A172 (cell line): ENCODE data around the gene ANKRD52. TPM values are rescaled to one million over a fixed set of nuclear protein-coding genes. Genes with fewer than 3 reads are reported as not detected.

Experiments
- DNase-seq: peaks from one replicate; pipeline ENCODE4 v3.0.0-alpha.2; 2015; ENCODE audit warnings: low spot score
- total RNA-seq: library from RNA; depleted of rRNA; stranded (reverse); fragments of >200 nt; shearing (Covaris generic); gene quantifications from 2 replicates; pipeline ENCODE4 v1.2.3, GENCODE V29; 2014

The ANKRD52 gene
- total RNA-seq, 1 experiment from 2014 or later: 33.4 TPM

DNA sequence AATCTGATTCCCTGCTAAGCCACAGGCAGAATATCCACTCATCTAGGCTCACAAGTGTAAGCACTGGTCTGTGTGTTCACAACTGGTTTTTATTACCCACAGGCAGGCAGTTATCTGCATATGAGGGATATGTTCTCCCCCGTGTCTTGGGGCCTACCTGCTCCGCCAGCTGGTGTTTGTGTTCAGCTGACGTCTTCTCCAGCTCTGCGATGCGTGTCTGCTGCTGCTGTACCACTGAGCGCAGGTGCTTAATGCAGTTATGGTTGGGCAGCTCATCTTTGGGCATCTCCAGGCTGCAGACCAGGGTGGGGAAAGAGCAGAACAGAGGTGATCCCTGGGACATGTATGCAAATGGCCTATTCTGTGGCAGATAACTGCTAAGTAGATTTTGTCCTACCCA, 50.2 kb downstream of the ANKRD52 start:
- DNase-seq: no peak

DNA sequence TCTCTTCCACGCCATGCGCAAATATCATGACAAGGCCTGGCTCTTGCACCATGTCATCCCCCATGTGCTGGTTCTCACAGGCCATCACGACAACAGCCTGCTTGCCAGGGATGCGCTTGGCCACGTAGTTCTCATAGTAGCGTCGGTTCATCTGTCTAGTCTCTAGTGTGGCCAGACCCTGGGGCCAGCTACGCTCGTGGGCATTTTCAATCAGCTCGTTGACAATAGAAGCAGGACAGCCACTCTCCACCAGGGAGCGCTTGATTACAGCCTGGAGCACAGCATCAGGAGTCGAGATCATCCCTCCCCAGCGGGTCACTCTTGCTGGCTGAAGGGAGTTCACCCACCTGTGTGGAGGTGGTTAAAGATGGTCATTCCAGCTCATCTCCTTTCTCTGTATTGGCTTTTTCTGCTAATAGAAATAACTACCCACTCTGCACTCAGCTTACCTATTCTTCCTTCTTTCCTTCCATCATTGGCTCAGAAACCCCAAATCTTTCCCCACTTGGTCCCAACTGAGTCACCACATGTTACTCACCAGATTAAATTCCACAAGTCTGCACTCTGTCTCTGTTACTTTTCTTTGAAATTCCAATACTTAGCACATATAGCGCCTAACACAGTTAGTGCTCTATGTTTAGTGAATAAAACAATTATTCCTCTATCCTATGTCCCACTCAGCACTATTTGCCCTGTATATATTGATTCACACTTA, 51.6 kb downstream of the ANKRD52 start:
- peak; percentile 50 for DNase-seq

DNA sequence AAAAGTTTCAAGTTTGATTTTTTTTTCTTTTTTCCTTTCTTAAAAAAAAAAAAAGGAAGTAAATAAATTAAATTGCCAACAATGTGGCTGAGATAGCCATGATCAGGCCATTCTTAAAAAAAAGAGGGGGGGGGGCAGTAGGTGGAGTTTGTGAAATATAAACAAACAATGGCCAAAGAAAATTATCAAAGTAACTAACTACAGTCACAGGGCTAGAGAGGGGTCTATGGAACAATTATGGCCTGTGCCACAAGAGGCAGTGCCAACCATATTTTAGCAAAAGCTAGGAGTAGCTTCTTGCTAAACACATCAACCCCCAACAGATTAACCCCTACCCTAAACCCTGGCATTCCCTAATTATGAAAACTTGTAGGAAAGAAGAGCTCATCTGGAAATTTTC, 52.7 kb downstream of the ANKRD52 start:
- DNase-seq: no peak

DNA sequence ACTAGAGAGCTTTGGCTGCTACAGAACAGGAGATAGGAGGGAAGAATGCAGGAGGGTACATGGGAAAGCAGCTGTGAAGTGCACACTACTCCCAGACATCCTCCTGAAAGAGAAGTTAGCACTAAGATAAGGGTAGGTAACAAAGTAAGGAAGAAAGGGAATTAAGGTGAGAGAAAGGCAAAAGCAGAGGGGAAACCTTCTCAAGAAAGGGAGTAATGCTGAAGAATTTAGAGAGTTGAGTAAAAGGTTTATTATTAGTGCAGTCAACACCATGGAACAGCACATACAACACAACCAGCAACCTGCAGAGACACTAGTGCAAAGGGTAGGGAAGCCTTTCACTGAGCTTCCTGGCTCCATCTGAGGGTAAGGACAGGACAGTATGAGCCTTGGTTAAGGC, 53.9 kb downstream of the ANKRD52 start:
- no peak for DNase-seq

DNA sequence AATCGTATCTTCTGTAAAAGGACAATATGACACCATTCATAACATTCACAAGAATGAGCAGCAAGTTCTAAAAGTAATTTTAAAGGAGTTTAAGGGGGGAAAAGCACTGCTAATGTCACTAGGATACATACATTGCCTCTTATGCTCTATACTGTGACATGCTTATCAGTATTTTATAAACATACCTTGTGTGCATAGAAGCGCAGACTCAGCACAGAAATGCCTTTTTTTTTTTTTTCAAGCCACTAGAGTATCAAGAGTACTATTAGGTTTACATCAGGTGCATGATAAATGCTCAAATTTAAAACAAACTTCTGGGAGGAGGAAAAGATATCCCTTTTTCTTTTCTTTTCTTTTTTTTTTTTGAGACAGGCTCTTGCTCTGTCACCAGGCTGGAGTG, 55.3 kb downstream of the ANKRD52 start:
- no peak for DNase-seq

DNA sequence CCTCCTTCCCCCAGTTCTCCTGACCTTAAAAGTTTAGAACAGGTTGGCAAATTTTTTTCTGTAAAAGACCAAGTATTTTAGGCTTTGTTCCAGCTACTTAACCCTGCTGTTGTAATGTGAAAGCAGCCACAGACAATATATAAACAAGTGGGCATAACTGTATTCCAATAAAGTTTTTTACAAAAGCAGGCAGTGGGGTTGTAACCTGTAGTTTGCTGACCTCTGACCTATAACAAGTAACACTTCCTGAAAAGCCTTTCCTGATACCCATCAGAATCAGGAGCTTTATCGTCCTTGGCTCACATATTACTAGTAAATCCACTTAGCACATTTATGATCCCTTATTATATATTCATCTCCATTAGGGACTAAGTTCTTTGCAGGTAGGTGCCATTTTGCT, 55.8 kb downstream of the ANKRD52 start:
- no peak for DNase-seq

DNA sequence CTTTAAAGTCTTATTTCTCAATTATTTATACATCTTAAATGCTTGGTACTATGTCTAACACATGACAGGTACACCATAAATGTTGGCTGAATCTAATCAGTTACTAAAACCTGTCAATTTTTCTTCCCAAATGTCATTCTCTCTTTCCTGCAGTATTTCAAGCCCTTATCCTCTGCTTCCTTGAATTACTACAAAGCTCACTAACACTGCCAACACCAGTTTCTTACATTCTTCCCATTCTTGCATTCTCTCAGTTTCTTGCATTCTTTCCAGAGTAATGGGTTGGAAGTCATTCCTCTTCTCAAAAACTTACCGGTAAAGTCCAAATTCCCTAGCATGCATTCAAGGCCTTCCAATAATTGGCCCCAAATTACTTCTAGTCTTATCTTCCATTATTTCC, 59.3 kb downstream of the ANKRD52 start:
- DNase-seq: no peak

DNA sequence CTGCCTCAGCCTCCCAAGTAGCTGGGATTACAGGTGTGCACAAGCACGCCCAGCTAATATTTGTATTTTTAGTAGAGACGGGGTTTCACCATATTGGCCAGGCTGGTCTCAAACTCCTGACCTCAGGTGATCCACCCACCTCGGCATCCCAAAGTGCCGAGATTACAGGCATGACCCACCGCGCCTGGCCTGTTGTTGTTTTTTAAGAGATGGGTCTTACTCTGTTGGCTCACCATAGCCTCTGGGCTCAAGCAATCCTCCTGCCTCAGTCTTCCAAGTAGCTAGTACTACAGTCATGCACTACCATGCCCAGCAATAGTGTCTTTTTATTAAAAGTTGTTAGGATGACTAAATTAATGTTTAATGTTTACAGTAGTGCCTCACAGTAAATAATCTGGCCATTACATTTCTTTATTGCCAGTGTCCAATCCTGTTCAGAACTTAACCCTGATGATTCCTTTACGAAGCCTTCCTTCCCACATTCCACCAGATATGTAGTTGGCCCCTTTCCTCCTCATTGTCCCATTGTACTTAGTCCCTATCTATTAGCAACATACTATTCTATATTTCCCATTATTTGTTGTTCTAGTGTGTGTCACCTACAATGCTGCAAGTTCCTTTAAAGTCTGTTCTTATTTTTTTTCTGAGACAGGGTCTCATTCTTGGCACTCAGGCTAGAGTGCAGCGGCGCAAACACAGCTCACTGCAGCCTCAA, 60.1 kb downstream of the ANKRD52 start:
- DNase-seq: no peak

DNA sequence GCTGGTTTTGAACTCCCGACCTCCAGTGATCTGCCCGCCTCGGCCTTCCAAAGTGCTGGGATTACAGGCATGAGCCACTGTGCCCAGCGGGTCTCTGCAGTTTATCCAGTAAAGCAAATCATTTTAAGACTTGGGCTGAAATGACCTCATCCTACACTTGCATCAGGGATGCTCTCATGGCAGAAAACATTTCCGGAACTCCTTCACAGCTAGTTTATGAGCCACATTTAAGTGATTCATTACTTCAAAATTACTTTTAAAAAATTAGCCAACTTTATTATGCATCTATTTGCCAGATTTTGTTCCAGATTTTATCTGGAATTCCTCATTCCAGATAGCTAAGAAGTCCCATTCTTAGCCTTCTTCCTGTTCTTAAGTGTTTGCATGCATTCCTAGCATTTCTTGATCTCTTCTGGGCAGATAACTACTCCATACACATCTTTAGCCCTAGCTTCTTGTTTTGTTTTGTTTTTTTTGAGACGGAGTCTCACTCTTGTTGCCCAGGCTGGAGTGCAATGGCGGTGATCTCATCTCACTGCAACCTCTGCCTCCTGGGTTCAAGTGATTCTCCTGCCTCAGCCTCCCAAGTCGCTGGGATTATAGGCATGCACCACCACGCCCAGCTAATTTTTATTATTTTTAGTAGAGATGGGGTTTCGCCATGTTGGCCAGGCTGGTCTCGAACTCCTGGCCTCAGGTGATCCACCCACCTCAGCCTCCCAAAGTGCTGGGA, 61.2 kb downstream of the ANKRD52 start:
- peak; percentile 93 for DNase-seq

DNA sequence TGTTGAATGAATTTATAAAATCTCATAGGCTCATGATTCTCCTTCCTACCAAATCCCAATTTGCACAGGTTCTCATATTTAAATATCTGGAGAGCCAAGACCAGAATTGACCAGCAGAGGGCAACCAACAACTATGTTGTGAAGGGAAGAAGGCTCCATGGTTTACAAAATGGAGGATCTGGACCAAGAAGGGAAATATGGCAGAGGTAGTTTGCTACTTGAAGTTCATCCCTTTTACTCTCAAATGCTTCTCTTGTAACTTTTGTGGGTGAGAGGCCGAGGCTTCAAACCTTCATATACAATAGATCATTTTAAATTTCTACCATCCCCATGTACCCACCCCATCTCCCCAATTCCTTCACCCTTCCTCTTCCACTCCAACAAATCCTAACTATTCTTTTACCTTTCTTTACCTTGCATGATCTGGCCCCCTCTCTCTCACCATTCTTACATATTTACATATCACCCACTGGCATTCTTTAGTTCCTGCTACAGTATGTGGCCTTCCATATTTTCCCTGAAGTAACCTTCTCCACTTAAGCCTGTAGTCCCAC, 65.1 kb downstream of the ANKRD52 start:
- peak; percentile 79 for DNase-seq

DNA sequence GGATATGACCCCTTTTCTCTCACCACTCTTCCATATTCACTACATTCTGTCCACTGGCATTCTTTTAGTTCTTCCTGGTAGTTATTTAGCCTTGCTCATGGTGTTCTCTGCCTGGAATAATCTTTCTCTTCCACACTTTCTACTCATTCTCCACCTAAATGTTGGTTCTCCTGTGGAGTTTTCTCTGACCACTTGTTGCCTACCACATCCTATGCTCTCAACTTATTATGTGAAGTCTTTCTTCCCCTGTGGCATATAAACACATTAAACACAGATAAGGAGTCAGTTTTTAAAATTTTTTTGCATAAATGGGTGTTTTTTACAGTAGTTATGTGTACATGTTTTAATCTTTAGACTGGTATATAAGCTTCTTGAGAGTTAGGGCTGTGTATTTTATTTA, 65.6 kb downstream of the ANKRD52 start:
- no peak for DNase-seq

DNA sequence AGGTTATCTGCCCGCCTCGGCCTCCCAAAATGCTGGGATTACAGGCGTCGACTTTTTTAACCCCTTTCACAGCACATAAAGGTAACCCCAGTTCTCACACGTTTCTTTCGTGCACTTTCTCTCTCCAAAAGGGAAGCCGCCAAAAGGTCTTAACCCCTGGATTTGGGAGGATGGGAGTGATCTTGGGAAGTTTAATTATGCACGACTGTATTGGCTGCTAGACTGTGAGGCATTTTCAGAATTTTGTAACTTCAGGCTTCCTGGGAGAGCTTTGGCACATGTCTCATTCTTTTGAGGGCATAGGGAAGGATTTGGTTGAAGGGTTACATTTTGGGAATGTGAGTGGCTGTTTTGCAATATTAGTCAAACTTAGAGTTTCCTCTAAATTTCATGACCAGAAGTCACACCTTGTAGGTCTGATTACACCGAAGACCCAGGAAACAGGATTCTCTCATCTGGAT, 67.5 kb downstream of the ANKRD52 start:
- DNase-seq: no peak

DNA sequence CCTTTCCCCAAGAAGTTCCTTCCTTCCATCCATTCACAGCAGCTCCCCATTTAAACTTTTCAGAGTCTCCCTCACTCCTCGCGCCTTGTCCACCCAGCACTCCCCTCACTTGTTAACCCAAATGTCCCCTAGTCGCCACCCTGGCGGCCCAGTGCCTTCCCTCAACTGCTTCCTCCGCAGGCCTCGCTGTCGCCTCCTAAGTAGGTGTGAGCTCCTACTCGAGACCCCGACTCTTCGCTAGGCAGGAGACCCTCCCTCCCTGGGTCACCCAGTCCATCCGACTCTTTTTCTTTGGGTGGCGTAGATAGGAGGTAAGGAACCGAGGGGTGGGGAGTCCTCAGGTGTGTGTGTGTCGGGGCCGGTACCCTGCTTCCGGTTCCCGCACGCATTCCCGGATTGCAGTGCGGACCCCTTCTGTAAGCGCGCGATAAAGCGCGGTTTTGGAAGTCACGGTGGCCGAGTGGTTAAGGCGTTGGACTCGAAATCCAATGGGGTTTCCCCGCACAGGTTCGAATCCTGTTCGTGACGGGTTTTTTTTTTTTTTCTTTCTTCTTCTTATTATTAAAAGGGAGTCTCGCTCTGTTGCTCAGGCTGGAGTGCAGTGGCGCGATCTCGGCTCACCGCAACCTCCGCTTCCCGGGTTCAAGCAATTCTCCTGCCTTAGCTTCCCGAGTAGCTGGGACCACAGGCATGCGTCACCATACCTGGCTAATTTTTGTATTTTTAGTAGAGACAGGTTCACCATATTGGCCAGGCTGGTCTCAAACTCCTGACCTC, 68.1 kb downstream of the ANKRD52 start:
- peak; percentile 82 for DNase-seq

DNA sequence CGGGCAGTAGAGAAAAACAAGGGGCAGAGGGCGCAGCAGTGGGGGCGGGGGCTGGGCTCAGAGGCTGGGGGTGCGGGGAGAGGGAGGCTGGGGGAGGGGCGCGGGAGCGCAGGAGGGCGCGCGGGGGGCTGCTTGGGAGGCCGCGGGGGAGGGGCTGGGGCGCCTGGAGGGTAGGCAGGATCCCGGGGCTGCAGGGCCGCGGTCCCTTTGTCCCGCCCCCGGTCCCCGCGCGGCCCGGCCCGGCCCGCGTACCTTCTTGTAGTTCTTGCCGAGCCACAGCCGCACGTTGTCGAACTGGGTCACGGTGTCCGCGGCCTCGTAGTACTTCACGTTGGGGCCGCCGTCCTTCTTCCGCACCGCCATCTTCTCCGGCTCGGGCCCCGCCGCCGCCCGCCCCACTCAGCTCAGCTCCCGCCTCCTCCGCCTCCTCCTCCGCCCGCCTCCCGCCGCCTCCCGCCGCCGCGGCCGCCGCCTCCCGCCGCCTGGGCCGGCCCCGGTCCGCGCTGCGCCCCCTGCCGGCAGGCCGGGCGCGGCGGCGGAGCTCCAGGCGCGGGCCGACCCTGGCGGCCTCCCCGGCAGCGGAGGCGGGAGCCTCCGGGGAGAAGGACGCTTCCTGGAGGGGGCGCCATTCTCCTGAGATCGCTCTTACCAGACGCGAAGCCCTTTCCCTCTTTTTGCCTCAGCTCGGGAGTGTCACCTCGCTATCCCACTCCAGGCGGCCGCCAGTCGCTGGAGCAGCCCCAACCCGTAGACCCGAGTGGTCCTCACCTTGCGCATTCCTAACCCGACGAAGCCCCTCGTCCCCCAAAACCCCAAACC, 68.9 kb downstream of the ANKRD52 start, which contains the start of gene SMARCC2:
Gene SMARCC2 (minus strand): TSS at position 385 of the 819 bp plus-strand sequence. CDS start 22 bp downstream, at position 363.
- peak; percentile 82 for DNase-seq

DNA sequence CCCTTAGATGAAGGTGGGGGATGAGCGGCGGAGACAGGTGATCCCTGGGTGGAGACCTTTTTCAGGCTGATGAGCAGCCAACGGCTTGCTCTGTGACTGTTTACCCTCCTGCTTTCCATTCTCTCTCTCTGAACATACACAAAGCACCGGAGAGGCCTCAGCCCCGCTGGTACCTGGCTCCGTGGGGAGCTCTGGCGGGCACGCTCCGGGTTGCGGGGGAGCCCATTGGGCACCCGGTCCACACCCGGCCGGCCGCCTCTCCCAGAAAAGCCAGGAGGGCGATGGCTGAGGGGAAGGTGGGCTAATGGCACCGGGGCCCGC, 69.4 kb downstream of the ANKRD52 start:
- no peak for DNase-seq

DNA sequence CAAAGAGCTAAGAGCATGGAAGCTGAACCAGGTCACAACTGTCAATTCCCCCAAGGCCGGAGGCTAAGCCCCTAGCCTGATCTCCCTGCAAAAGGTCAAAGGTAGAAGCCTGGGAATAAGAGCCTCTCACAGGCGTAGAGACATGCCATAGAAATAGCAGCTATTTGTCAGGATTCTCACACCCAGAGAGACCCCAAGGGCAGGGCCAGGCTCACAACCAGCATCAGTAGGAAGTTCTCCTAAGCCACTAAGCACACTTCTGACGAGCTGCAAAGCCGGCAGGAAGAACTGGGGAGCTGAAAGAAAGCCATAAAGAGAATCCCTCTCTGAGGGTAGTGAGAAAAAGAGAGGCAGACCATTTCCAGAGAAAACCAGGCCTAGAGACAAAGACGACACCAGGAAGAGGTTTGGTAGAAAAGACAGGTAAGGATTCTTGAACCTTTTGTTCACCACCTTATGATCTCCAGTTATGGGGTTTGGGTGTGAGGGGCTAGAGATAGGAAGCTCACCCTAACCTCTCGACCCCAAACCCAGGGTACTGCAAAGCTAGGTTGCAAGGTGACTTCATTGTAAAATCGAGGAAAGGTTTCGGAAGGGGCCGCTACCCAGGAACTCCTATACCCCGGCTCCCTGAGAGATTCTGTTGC, 69.9 kb downstream of the ANKRD52 start:
- DNase-seq: no peak
